Glutamatergic neuron (in vitro differentiated cells): ENCODE measurements around the gene CD53. TPM values are rescaled to one million over a fixed set of nuclear protein-coding genes. Genes with fewer than 3 reads are reported as not detected.
A peak's percentile ranks its signal among the peaks of the same experiment; 100 is the strongest.
"Not testable (repeated sequence)": the region's sequence is repeated elsewhere in the genome, so short reads cannot be mapped to it uniquely, and the experiment has no call there.

Experiments used
- DNase-seq: peaks from one replicate; pipeline ENCODE4 v3.0.0; 2022
- H3K27ac Mint-ChIP-seq: one replicate; pipeline ENCODE4 v1.8.0; 2020; ENCODE audit warnings: mild to moderate bottlenecking, mixed read lengths, inconsistent platforms; ENCODE audit not compliant: unreplicated experiment
- H3K27me3 Mint-ChIP-seq: one replicate; pipeline ENCODE4 v1.8.0; 2020; ENCODE audit warnings: mild to moderate bottlenecking, moderate library complexity, mixed read lengths, inconsistent platforms; ENCODE audit not compliant: unreplicated experiment
- H3K36me3 Mint-ChIP-seq: one replicate; pipeline ENCODE4 v1.8.0; 2020; ENCODE audit warnings: mild to moderate bottlenecking, mixed read lengths, inconsistent platforms; ENCODE audit not compliant: unreplicated experiment
- H3K4me1 Mint-ChIP-seq: one replicate; pipeline ENCODE4 v1.8.0; 2020; ENCODE audit warnings: mild to moderate bottlenecking, low read depth, mixed read lengths, inconsistent platforms; ENCODE audit not compliant: unreplicated experiment
- H3K4me3 Mint-ChIP-seq: one replicate; pipeline ENCODE4 v1.8.0; 2020; ENCODE audit warnings: mild to moderate bottlenecking, mixed read lengths, inconsistent platforms; ENCODE audit not compliant: unreplicated experiment
- H3K9me3 Mint-ChIP-seq: one replicate; pipeline ENCODE4 v1.8.0; 2020; ENCODE audit warnings: mild to moderate bottlenecking, moderate library complexity, mixed read lengths, inconsistent platforms; ENCODE audit not compliant: unreplicated experiment
- CTCF ChIP-seq: fragments of 200-600 bp; sonication (generic); IDR thresholded peaks from one replicate; pipeline ENCODE4 v1.5.0; 2021; ENCODE audit not compliant: partially characterized antibody, unreplicated experiment
- long read RNA-seq: library from polyadenylated mRNA; unstranded; transcript quantifications from one replicate; pipeline ENCODE4 v2.0.0, GENCODE V29; 2020; ENCODE audit not compliant: unreplicated experiment
- total RNA-seq: library from RNA; stranded (reverse); fragmentation: NEBNext Ultra II Directional; extraction: Animal tissue kit (Norgen Biotek cat#: 25700); gene quantifications from one replicate; pipeline ENCODE4 v1.2.1, GENCODE V29; 2021; ENCODE audit not compliant: unreplicated experiment

The CD53 gene
- total RNA-seq = not detected
- long read RNA-seq = 0 reads

- TF ChIP-seq CTCF = no peak
- no peaks in the 10 kb centered on the region for H3K9me3 Mint-ChIP-seq
- no peak within 1 kb of the TSS for H3K4me3 Mint-ChIP-seq
- no peaks in the 10 kb centered on the region for H3K36me3 Mint-ChIP-seq
- no peaks in the 10 kb centered on the region for H3K27me3 Mint-ChIP-seq
- no peaks in the 10 kb centered on the region for H3K4me1 Mint-ChIP-seq
- no peak for DNase-seq
- no peak within 1 kb of the TSS for H3K27ac Mint-ChIP-seq
These were observed at the start of gene CD53 for GRCh38 chr1:110872745-110873720. CD53 (plus strand) TSS chr1:110873148; CDS start chr1:110891409, 18,261 bp downstream.

- H3K27ac Mint-ChIP-seq = no peak overlapping the region
- no peak for TF ChIP-seq CTCF
- H3K4me1 Mint-ChIP-seq = no peaks in the 10 kb centered on the region
- no peaks in the 10 kb centered on the region for H3K9me3 Mint-ChIP-seq
- H3K27me3 Mint-ChIP-seq = no peaks in the 10 kb centered on the region
- DNase-seq = no peak
- peaks cover under 1% of the 10 kb centered on the region for H3K36me3 Mint-ChIP-seq
- H3K4me3 Mint-ChIP-seq = no peak overlapping the region
These were observed 48.8 kb upstream of the CD53 start for GRCh38 chr1:110824192-110824591.

GRCh38 chr1:110829955-110830553 lies 42.9 kb upstream of the CD53 start:
- Mint-ChIP-seq H3K4me3 (no peak overlapping the region), H3K36me3 (no peaks in the 10 kb centered on the region), H3K27me3 (peaks cover 2% of the 10 kb centered on the region), H3K4me1 (no peaks in the 10 kb centered on the region), H3K27ac (no peak overlapping the region), H3K9me3 (no peaks in the 10 kb centered on the region)
- peak; percentile 85 for TF ChIP-seq CTCF
- no peak for DNase-seq

- not testable (repeated sequence) for H3K27me3 Mint-ChIP-seq, H3K4me3 Mint-ChIP-seq, H3K4me1 Mint-ChIP-seq, H3K36me3 Mint-ChIP-seq, DNase-seq, H3K9me3 Mint-ChIP-seq, H3K27ac Mint-ChIP-seq
These were observed 39.2 kb upstream of the CD53 start for GRCh38 chr1:110833779-110834178.

GRCh38 chr1:110846861-110847260 lies 26.1 kb upstream of the CD53 start:
- Mint-ChIP-seq H3K27ac (no peak overlapping the region), H3K27me3 (peaks cover 2% of the 10 kb centered on the region), H3K36me3 (no peaks in the 10 kb centered on the region), H3K4me1 (no peaks in the 10 kb centered on the region), H3K4me3 (no peak overlapping the region), H3K9me3 (no peaks in the 10 kb centered on the region)
- DNase-seq = no peak
- TF ChIP-seq CTCF = no peak
